ENCODE results near the gene TSC22D4.

GRCh38 chr7:100446040-100446439 lies 33.0 kb downstream of the TSC22D4 start:
- TF ChIP-seq POLR2AphosphoS5 (IDR thresholded peaks at IDR 0.05; ENCODE audit: low read depth, low read length) (no peak; the same call in 1 of the 2 replicates), CTCF (IDR thresholded peaks at IDR 0.05) (no peak), RAD21 (IDR thresholded peaks at IDR 0.05; ENCODE audit: low read length) (no peak), RFX5 (IDR thresholded peaks at IDR 0.05; ENCODE audit: low read length) (no peak), SIN3A (IDR thresholded peaks at IDR 0.05; ENCODE audit: borderline replicate concordance, low read depth, low read length) (no peak)
